ENCODE measurements around the gene OR2T34. TPM values are rescaled to one million over a fixed set of nuclear protein-coding genes. Genes with fewer than 3 reads are reported as not detected.

OR2T34 gene, protein sequence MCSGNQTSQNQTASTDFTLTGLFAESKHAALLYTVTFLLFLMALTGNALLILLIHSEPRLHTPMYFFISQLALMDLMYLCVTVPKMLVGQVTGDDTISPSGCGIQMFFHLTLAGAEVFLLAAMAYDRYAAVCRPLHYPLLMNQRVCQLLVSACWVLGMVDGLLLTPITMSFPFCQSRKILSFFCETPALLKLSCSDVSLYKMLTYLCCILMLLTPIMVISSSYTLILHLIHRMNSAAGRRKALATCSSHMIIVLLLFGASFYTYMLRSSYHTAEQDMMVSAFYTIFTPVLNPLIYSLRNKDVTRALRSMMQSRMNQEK
- not detected in 2 replicates for total RNA-seq

DNA sequence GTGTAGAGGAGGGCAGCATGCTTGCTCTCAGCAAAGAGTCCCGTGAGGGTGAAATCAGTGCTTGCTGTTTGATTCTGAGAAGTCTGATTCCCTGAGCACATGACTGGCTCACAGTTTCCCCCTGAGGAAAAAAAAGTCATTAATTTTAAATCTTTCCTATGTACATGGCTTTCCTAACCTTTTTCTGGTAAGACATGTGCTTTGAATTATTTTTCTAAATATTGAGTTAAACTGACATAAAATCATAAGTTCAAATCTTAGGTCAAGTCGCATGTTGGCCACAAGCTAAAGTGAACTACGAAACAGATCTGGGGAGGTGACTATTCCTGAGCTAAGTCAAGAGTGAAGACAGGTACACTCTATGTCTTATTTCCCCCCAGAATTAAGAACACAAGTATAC, at the start of gene OR2T34:
Gene OR2T34 (minus strand): TSS at position 101 of the 400 bp plus-strand sequence. CDS start 0 bp downstream, at position 101.

DNA sequence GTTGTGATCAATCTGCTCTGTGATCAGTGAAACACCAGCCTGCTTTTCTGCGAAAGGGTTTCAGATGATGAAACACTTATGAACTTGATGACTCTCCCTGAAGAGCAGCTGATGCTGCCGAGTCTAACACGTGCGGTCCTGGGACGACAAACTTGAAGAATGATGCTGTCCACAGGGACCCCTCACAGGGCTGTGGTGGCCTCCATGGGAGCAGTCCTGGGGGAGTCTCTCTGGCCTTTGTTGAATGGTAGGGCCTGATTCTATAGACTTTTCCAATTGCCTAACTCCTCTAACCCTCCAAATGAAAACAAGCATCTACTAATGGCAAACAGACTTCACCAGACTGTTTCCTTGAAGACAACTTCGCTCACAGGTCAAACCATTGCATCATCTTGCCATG, 23.0 kb upstream of the OR2T34 start, which contains the start of gene OR2T10:
Gene OR2T10 (minus strand): TSS at position 112 of the 400 bp plus-strand sequence. CDS start 3,932 bp downstream, outside the sequence.

DNA sequence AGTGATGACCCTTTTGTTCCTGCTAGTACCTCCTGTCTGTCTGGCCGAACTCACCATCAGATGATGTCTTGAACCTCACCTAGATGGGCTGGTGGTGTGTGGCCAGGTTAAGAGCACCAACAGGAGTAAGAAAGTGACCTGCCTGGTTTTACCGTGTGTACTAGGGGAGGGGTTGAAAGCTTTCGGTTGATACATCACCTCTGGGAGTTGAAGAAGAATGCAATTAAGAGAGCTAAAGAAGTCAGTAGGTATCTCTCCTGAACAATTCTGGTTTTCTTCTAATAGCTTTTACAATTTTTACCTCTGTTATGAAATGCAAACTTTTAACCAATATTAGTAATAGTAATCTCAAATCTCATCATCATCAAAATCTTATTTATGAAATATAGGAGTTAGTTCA, 11.9 kb downstream of the OR2T34 start, which contains the start of gene OR2T29:
Gene OR2T29 (minus strand): TSS at position 101 of the 400 bp plus-strand sequence. CDS start 3,281 bp downstream, outside the sequence.

Other genes with a start within 250 kb of the OR2T34 start
- not detected in 2 replicates for gene OR14C36, start 226.0 kb downstream of the OR2T34 start, total RNA-seq
- not detected in 2 replicates for gene OR2T4, start 213.1 kb downstream of the OR2T34 start, total RNA-seq
- gene OR2T6, start 199.0 kb downstream of the OR2T34 start, total RNA-seq, result not detected in 2 replicates
- not detected in 2 replicates for gene OR2T1, start 171.7 kb downstream of the OR2T34 start, total RNA-seq
- gene OR2T2, start 129.1 kb downstream of the OR2T34 start, total RNA-seq, result not detected in 2 replicates
- gene OR2T3, start 101.4 kb downstream of the OR2T34 start, total RNA-seq, result not detected in 2 replicates
- not detected in 2 replicates for gene OR2T5, start 86.2 kb downstream of the OR2T34 start, total RNA-seq
- gene OR2G6, start 66.7 kb downstream of the OR2T34 start, total RNA-seq, result not detected in 2 replicates
- gene OR2T29, start 12.0 kb downstream of the OR2T34 start, total RNA-seq, result not detected in 2 replicates
- not detected in 2 replicates for gene OR2T10, start 22.9 kb upstream of the OR2T34 start, total RNA-seq
- gene OR2T11, start 60.3 kb upstream of the OR2T34 start, total RNA-seq, result not detected in 2 replicates
- gene OR2T35, start 70.5 kb upstream of the OR2T34 start, total RNA-seq, result not detected in 2 replicates
- not detected in 2 replicates for gene OR2T27, start 80.8 kb upstream of the OR2T34 start, total RNA-seq
- not detected in 2 replicates for gene OR14I1, start 128.0 kb upstream of the OR2T34 start, total RNA-seq
- not detected in 2 replicates for gene LYPD8, start 181.0 kb upstream of the OR2T34 start, total RNA-seq